ENCODE measurements around the gene KRTAP4-2. TPM values are rescaled to one million over a fixed set of nuclear protein-coding genes. Genes with fewer than 3 reads are reported as not detected.

Gene KRTAP4-2
- total and polyA plus RNA-seq, 10 of the 15 experiments (the other 5 are each of a cell fraction or from before 2014, with no cell fraction given) = not detected

DNA sequence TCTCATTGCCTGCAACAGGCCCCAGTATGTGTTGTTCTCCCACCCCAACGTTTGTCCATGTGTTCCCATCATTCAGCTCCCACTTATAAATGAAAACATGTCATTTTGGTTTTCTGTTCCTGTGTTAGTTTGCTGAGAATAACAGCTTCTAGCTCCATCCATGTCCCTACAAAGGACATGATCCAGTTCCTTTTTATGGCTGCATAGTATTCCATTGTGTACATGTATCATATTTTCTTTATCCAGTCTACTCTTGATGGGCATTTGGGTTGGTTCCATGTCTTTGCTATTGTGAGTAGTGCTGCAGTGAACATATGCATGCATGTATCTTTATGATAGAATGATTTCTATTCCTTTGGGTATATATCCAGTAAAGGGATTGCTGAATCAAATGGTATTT is 37.7 kb upstream of the KRTAP4-2 start:
- H3K9me3 ChIP-seq (replicated peaks; ENCODE audit: control insufficient read depth, insufficient read depth, low read length) = no peaks in the 10 kb centered on the region
- ChIA-PET POLR2A (interaction anchor here (0.5 kb wide), 1 partner anchor 14 kb away, joined by 3 read pairs; no protein-coding TSS in a partner anchor), RAD21 (ENCODE audit: unreplicated experiment) (no interaction called here), SMC1A (ENCODE audit: uncharacterized antibody, unreplicated experiment) (no interaction called here), CTCF (no interaction called here)
- FAIRE-seq (no peak), DNase-seq (ENCODE audit: low read depth, low spot score) (no peak), ATAC-seq (no peak)
- H3K4me2 ChIP-seq (ENCODE audit: control insufficient read depth, insufficient read depth) = no peak overlapping the region
- in situ Hi-C loops (cut with MboI) (no loop called here), intact Hi-C loops (cut with micrococcal nuclease; ENCODE audit: unreplicated experiment) (no loop called here)
- H3K79me2 ChIP-seq (ENCODE audit: control insufficient read depth, insufficient read depth, low read length) = no peaks in the 10 kb centered on the region
- H3K27me3 ChIP-seq (replicated peaks in 1 of 2; ENCODE audit: control insufficient read depth in 2 of 2, insufficient read depth in 2 of 2, low read length in 1 of 2) = no peaks in the 10 kb centered on the region; a peak in 1 of 4 replicates
- no peak overlapping the region for H3K4me3 ChIP-seq
- no peak overlapping the region for H2AFZ ChIP-seq (ENCODE audit: control insufficient read depth, low read depth, low read length)
- H3K36me3 ChIP-seq (ENCODE audit: control insufficient read depth in 2 of 2, insufficient read depth in 2 of 2, low read length in 1 of 2) = no peaks in the 10 kb centered on the region
- BruUV-seq (replicated peaks) = no TSS peak
- H3K9ac ChIP-seq (ENCODE audit: control insufficient read depth, insufficient read depth, low read length) = no peak overlapping the region
- 0% methylated on average over 1 of the region's 1 CpG for WGBS (ENCODE audit: insufficient coverage, insufficient replicate concordance, low lambda C conversion rate, missing lambda C conversion rate)
- H3K4me1 ChIP-seq (ENCODE audit: control insufficient read depth, insufficient read depth, low read length) = no peaks in the 10 kb centered on the region
- TF ChIP-seq SUZ12 (IDR thresholded peaks at IDR 0.05; ENCODE audit: unreplicated experiment) (no peak), YBX1 (IDR thresholded peaks at IDR 0.05) (no peak), NFXL1 (IDR thresholded peaks at IDR 0.05; ENCODE audit: borderline replicate concordance) (no peak), NR2C2 (IDR thresholded peaks at IDR 0.05; ENCODE audit: borderline replicate concordance, control insufficient read depth, insufficient read length, low read depth) (no peak), EZH2 (IDR thresholded peaks at IDR 0.05; ENCODE audit: borderline replicate concordance, control insufficient read depth, low read depth, low read length) (no peak), ZSCAN29 (IDR thresholded peaks at IDR 0.05) (no peak), SUPT20H (IDR thresholded peaks at IDR 0.05; ENCODE audit: borderline replicate concordance, control insufficient read depth, low read depth, low read length) (no peak), SP1 (IDR thresholded peaks at IDR 0.05; ENCODE audit: low read depth, low read length) (no peak), ZNF24 (IDR thresholded peaks at IDR 0.05) (no peak)
- TF ChIP-seq, protein P1, sequence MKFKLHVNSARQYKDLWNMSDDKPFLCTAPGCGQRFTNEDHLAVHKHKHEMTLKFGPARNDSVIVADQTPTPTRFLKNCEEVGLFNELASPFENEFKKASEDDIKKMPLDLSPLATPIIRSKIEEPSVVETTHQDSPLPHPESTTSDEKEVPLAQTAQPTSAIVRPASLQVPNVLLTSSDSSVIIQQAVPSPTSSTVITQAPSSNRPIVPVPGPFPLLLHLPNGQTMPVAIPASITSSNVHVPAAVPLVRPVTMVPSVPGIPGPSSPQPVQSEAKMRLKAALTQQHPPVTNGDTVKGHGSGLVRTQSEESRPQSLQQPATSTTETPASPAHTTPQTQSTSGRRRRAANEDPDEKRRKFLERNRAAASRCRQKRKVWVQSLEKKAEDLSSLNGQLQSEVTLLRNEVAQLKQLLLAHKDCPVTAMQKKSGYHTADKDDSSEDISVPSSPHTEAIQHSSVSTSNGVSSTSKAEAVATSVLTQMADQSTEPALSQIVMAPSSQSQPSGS (IDR thresholded peaks at IDR 0.05; ENCODE audit: low read length) = no peak
- TF ChIP-seq, protein P2, sequence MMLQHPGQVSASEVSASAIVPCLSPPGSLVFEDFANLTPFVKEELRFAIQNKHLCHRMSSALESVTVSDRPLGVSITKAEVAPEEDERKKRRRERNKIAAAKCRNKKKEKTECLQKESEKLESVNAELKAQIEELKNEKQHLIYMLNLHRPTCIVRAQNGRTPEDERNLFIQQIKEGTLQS (IDR thresholded peaks at IDR 0.05; ENCODE audit: borderline replicate concordance, extremely low read depth, low read depth, low read length) = no peak
- TF ChIP-seq, protein P3, sequence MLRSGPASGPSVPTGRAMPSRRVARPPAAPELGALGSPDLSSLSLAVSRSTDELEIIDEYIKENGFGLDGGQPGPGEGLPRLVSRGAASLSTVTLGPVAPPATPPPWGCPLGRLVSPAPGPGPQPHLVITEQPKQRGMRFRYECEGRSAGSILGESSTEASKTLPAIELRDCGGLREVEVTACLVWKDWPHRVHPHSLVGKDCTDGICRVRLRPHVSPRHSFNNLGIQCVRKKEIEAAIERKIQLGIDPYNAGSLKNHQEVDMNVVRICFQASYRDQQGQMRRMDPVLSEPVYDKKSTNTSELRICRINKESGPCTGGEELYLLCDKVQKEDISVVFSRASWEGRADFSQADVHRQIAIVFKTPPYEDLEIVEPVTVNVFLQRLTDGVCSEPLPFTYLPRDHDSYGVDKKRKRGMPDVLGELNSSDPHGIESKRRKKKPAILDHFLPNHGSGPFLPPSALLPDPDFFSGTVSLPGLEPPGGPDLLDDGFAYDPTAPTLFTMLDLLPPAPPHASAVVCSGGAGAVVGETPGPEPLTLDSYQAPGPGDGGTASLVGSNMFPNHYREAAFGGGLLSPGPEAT (IDR thresholded peaks at IDR 0.05; ENCODE audit: low read depth) = no peak
- TF ChIP-seq, protein P4, sequence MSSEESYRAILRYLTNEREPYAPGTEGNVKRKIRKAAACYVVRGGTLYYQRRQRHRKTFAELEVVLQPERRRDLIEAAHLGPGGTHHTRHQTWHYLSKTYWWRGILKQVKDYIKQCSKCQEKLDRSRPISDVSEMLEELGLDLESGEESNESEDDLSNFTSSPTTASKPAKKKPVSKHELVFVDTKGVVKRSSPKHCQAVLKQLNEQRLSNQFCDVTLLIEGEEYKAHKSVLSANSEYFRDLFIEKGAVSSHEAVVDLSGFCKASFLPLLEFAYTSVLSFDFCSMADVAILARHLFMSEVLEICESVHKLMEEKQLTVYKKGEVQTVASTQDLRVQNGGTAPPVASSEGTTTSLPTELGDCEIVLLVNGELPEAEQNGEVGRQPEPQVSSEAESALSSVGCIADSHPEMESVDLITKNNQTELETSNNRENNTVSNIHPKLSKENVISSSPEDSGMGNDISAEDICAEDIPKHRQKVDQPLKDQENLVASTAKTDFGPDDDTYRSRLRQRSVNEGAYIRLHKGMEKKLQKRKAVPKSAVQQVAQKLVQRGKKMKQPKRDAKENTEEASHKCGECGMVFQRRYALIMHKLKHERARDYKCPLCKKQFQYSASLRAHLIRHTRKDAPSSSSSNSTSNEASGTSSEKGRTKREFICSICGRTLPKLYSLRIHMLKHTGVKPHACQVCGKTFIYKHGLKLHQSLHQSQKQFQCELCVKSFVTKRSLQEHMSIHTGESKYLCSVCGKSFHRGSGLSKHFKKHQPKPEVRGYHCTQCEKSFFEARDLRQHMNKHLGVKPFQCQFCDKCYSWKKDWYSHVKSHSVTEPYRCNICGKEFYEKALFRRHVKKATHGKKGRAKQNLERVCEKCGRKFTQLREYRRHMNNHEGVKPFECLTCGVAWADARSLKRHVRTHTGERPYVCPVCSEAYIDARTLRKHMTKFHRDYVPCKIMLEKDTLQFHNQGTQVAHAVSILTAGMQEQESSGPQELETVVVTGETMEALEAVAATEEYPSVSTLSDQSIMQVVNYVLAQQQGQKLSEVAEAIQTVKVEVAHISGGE (CRISPR knock-in tag; IDR thresholded peaks at IDR 0.05) = no peak
- no peaks in the 10 kb centered on the region for H4K20me1 ChIP-seq (ENCODE audit: control insufficient read depth, insufficient read depth)
- H3K27ac ChIP-seq (ENCODE audit: control insufficient read depth, insufficient read depth) = no peak overlapping the region
